HG02970 (cell line): Measurements from ENCODE around the gene SRPRA.

Experiments used
- ATAC-seq: cut with Tn5 transposase; IDR thresholded peaks from one replicate; pipeline ENCODE4 v1.9.1; 2021; ENCODE audit warnings: mild to moderate bottlenecking, moderate library complexity, moderate number of reproducible peaks; ENCODE audit not compliant: unreplicated experiment, low FRiP score

The SRPRA gene

DNA sequence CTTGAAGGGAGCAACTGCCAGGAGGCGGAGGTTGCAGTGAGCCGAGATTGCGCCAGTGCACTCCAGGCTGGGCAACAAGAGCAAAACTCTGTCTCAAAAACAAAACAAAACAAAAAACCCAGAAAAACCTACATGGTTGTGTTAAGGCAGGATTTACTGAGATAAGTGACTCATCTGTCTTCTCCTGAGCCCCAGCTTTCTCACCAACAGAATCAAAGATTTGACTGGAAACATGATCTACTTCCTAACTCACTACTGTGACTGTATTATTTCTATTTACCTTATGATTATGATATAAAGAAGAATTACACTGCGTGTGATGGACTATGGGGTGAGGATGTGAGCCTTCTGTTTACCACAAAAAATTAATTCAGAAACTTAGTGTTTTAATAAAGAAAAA lies 35.3 kb downstream of the SRPRA start:
- no peak for ATAC-seq

DNA sequence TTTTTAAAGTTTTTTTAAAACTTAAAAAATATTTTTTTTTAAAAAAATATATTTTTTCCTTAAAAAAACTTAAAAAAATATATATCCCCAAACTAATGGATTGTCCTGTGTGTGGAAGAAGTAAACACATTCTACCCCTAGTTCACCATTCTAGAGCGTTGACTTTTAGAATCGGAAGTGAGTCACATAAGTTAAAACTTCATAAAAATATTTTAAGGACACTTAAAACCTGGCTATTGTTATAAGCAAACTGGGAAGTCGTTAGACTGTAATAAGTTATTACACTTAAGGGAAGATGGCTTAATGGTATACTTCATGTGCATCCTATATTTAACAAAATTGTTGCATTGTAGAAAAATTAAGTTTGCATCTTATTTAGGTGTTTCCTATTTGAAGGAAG lies 36.0 kb downstream of the SRPRA start:
- no peak for ATAC-seq

- no peak for ATAC-seq
Measured at GRCh38 chr11:126231725-126232459, 36.8 kb downstream of the SRPRA start.

DNA sequence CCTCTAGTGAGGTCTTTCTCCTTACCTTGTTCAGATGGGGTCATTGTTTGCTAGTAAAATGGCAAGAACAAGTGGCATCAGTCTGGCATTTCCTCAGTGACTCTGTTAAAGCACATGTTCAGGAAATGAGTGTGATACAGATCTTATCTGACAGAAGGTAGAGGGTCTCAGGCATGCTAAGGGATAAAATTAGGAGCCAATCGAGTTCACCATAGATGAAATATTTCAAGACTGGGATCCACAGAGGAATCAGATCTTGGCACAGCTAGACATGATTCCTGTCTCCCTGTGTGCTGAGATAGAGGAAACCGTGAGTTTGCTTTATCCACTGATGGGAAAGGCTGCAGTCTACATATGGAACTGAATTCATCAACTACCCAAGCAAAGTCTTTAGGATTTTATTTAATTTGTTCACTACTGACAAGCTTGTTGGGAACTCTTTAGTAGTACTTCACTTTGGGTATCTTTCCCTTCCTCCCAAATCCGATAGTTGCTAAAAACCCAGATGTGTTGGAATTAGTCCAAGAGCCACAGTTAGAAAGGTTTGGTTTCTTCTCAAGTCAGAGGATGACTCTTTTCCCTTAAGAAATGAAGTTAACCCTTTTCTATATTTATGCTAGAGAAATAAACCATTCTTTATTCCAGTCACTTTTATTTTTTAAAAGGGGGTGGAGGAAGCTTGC lies 38.7 kb downstream of the SRPRA start:
- ATAC-seq, result no peak

GRCh38 chr11:126226334-126227084 lies 42.2 kb downstream of the SRPRA start:
- no peak for ATAC-seq

GRCh38 chr11:126225295-126225665 lies 43.4 kb downstream of the SRPRA start:
- ATAC-seq, result no peak

DNA sequence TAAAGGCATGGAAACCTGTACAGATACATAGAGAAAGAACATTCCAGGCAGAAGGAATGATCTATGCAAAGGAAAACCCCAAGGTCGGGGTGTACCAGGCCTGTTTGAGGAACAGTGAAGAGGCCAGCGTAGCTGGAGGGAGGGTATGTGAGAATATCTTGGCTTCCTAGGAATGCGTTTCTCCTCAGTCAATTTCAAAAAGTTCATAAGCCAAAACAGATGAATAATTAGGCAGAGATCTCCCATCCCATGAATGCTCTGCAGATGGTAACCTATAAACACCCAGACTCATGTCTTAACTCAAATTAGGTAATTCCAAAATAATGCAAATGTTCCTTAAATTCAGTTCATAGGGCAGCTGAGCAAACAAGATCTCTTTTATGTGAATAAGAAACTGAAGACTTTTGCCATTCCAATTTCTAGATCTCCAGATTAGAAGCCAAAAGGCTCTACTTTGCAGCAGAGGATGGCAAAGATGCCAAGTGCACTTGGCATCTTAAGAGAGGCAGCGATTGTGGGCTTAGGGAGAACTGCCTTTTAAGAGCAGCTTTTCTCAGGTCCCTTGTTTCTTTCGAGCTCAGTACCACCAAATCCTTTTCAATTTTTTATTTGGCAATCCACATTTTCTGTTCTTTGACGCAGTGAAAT lies 43.9 kb downstream of the SRPRA start:
- ATAC-seq, result no peak

DNA sequence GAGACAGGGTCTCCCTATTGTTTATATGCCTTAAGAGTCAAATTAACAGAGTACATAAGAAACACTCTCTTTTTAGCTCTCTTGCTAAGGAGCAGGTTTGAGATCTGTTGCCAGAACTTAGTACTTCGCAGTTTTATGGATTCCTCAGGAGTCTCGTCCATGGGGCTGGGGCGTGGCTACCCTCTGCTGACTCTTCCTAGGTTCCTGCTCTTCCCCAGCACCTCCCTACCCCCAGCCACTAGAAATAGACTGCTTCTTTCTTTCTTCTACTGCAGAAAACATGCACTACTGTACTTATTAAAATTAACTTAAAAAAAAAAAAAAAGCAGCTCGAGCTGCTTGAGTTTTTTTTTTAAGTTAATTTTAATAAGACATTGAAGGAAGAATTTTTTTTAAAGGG lies 49.1 kb downstream of the SRPRA start:
- no peak for ATAC-seq

GRCh38 chr11:126217491-126217890 lies 51.2 kb downstream of the SRPRA start:
- no peak for ATAC-seq

DNA sequence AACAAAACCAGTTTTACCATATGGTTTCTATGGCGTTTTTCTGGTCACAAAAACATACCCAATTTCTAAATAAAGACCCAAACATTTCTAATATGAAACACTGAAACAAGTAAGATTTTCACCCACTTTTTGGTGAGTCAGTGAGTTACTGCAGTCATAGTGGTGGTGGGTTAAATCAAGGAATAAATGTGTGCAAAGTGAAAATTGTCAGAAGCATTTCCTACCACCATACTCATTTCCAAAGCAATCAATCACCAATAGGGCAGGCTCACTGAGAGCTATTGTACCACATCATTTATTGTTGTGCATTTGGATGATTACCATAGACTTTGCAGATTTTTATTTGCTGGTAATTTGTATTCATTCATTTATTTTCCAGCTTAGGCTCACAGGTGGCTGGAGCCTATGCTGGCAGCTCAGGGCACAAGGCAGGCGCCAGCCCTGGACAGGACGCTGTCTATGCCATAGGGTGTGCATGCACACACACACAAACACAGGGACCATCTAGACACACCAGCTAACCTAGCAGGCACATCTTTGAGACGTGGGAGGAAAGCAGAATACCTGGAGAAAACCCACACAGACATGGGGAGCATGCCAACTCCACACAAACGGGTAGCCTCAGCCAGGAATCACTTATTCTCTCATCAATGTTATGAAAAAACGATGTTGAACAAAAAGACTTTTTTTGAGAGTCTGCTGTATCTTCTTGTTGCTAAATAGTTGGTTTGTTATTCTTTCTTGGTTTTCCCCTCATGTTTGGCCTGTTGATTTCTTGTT lies 52.0 kb downstream of the SRPRA start:
- no peak for ATAC-seq

GRCh38 chr11:126214841-126215240 lies 53.9 kb downstream of the SRPRA start:
- ATAC-seq, result no peak

DNA sequence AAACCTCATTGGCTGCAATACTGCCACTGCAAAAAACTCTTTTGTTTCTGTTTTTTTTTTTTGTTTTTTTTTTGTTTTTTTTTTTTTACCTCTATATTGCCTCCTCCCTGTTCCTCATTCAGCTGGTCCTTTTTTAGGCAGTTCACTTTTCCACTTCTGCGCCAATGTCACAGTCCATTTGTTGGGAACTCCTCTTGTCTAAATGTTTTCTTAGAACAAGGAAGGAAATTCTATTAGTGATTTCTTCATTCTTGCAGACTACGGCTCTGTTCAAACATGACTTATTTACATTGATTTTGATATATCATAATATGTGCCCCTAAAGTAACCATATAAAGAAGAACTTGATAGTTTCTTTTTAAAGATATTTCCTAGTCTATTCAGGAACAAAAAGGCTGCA lies 54.3 kb downstream of the SRPRA start:
- ATAC-seq, result no peak
